OCI-LY1 (cell line): ENCODE results near the gene RPL36.

Experiments
- H2AFZ ChIP-seq: fragments of 200-600 bp; sonication (generic), shearing (Covaris generic); 2 replicates; pipeline ENCODE4 v1.6.0; 2014; ENCODE audit warnings: antibody characterized with exemption, mild to moderate bottlenecking, low read length
- H3F3A ChIP-seq: fragments of 200-600 bp; sonication (generic), shearing (Covaris generic); 2 replicates; pipeline ENCODE4 v1.6.0; 2014; ENCODE audit warnings: mild to moderate bottlenecking, antibody characterized with exemption, low read length, moderate library complexity; ENCODE audit not compliant: insufficient read depth
- H3K27ac ChIP-seq: fragments of 200-600 bp; sonication (generic); 2 replicates; pipeline ENCODE4 v1.5.1; 2014; ENCODE audit warnings: low read length, mixed run types, mild to moderate bottlenecking, low read depth; ENCODE audit not compliant: poor library complexity, severe bottlenecking
- H3K27me3 ChIP-seq: fragments of 200-600 bp; sonication (generic); 2 replicates; pipeline ENCODE4 v1.6.0; 2014; ENCODE audit warnings: antibody characterized with exemption, mild to moderate bottlenecking, low read length, moderate library complexity; ENCODE audit not compliant: insufficient read depth
- H3K36me3 ChIP-seq: fragments of 200-600 bp; sonication (generic); 2 replicates; pipeline ENCODE4 v1.6.1; 2014; ENCODE audit warnings: mild to moderate bottlenecking, antibody characterized with exemption, low read length, moderate library complexity, mixed read lengths; ENCODE audit not compliant: insufficient read depth
- H3K4me1 ChIP-seq: fragments of 200-600 bp; sonication (generic); 2 replicates; pipeline ENCODE4 v1.5.1; 2014; ENCODE audit warnings: mild to moderate bottlenecking, low read length, moderate library complexity; ENCODE audit not compliant: insufficient read depth, severe bottlenecking
- H3K4me2 ChIP-seq: fragments of 200-600 bp; sonication (generic), shearing (Covaris generic); 2 replicates; pipeline ENCODE4 v1.6.1; 2014; ENCODE audit warnings: low read length
- H3K4me3 ChIP-seq: fragments of 200-600 bp; sonication (generic); 2 replicates; pipeline ENCODE4 v1.5.1; 2014; ENCODE audit warnings: low read length, low read depth, mild to moderate bottlenecking, mixed read lengths; ENCODE audit not compliant: poor library complexity, severe bottlenecking
- H3K79me2 ChIP-seq: fragments of 200-600 bp; shearing (Covaris generic); 2 replicates; pipeline ENCODE4 v1.6.1; 2016; ENCODE audit warnings: mixed run types, low read length, mixed read lengths; ENCODE audit not compliant: insufficient read depth
- H3K9ac ChIP-seq: fragments of 200-600 bp; sonication (generic), shearing (Covaris generic); 2 replicates; pipeline ENCODE4 v1.6.1; 2014; ENCODE audit warnings: mild to moderate bottlenecking, low read length, mixed read lengths
- H3K9me2 ChIP-seq: fragments of 200-600 bp; sonication (generic), shearing (Covaris generic); 2 replicates; pipeline ENCODE4 v1.6.1; 2014; ENCODE audit warnings: low read depth, mild to moderate bottlenecking, low read length, mixed read lengths
- H3K9me3 ChIP-seq: fragments of 200-600 bp; shearing (Covaris generic); 2 replicates; pipeline ENCODE4 v1.6.1; 2014; ENCODE audit warnings: low read length, mixed read lengths
- H4K20me1 ChIP-seq: fragments of 200-600 bp; sonication (generic), shearing (Covaris generic); 2 replicates; pipeline ENCODE4 v1.6.0; 2016; ENCODE audit warnings: mild to moderate bottlenecking, low read length; ENCODE audit not compliant: insufficient read depth
- CTCF ChIP-seq: fragments of 200-600 bp; sonication (generic), shearing (Covaris generic); IDR thresholded peaks from 2 replicates; pipeline ENCODE4 v1.5.1; 2017; ENCODE audit warnings: mild to moderate bottlenecking, antibody characterized with exemption, low read length, moderate library complexity, mixed read lengths
- EZH2 ChIP-seq: fragments of 200-600 bp; sonication (generic), shearing (Covaris generic); IDR thresholded peaks from 2 replicates; pipeline ENCODE4 v1.8.0; 2017; ENCODE audit warnings: borderline replicate concordance, mixed run types, mild to moderate bottlenecking, antibody characterized with exemption, low read length, moderate library complexity, mixed read lengths

RPL36 gene

DNA sequence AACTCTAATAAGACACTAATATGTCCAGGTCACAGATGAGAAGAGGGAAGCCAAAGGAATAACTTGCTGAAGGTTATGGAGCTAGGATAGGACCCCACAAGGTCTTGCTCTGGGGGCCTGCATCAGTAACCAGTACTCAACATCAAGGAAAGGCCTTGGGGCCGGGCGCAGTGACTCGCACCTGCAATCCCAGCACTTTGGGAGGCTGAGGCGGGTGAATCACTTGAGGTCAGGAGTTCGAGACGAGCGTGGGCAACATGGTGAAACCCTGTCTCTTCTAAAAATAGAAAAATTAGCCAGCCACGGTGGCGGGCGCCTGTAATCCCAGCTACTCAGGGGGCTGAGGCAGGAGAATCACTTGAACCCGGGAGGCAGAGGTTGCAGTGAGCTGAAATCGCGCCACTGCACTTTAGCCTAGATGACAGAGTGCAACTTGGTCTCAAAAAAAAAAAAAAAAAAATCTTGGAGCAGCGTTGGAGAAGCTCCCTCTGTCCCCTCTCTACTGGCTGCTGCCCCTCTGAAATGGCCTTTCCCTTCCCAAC is 28.0 kb downstream of the RPL36 start:
- Histone ChIP-seq H3K9me3 (no peaks in the 10 kb centered on the region), H3K27me3 (no peaks in the 10 kb centered on the region), H3K79me2 (peaks cover 45% of the 10 kb centered on the region), H3K27ac (peak overlapping the region; percentile 42), H3K36me3 (peaks cover 32% of the 10 kb centered on the region), H3K4me2 (peak overlapping the region; percentile 93), H4K20me1 (no peaks in the 10 kb centered on the region; the same call in 1 of the 2 replicates), H3K9ac (peak overlapping the region; percentile 83), H3K4me1 (peaks cover 30% of the 10 kb centered on the region), H3K4me3 (peak overlapping the region; percentile 77), H2AFZ (no peak overlapping the region), H3K9me2 (no peaks in the 10 kb centered on the region), H3F3A (no peaks in the 10 kb centered on the region)
- TF ChIP-seq CTCF = no peak
- no peak for TF ChIP-seq EZH2

DNA sequence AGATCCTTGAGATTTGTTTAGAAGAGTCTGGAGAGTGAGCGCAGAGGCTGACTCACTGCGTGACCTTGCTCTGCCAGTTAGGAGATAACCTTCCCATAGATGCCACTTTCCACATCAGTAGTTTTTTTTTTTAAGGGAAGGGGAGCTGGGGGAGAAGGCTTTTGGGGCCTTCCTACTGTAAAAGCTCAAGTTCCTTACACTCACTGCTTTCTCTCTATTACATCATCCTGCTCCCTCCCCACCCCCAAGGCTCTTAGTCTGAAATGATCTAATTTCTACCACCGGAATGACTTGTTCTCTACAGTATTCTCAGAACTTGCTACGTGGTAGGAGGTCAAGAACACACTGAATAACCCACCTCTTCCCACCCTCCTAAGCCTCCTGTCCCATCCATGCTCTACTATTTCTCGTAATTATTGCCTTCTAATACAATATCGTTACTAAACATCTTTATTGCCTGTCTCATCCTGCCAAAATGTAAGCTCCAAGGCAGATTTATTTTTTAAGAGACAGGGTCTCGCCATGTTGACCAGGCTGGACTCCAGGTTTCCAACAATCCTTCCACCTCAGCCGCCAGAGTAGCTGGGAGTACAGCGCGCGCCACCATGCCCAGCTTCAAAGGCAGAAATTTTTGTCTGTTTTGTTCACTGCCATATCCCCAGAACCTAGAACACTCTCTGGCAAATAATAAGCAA is 28.6 kb downstream of the RPL36 start:
- no peaks in the 10 kb centered on the region for H3F3A ChIP-seq
- peak overlapping the region; percentile 90 for H3K27ac ChIP-seq
- H3K4me1 ChIP-seq = peaks cover 30% of the 10 kb centered on the region
- TF ChIP-seq EZH2 = no peak
- no peak for TF ChIP-seq CTCF
- H3K9me3 ChIP-seq = no peaks in the 10 kb centered on the region
- no peaks in the 10 kb centered on the region for H3K27me3 ChIP-seq
- peak overlapping the region; percentile 83 for H3K9ac ChIP-seq
- H3K4me3 ChIP-seq = peak overlapping the region; percentile 77
- peaks cover 26% of the 10 kb centered on the region for H3K36me3 ChIP-seq
- no peaks in the 10 kb centered on the region for H3K9me2 ChIP-seq
- peaks cover 45% of the 10 kb centered on the region for H3K79me2 ChIP-seq
- peak overlapping the region; percentile 93 for H3K4me2 ChIP-seq
- H2AFZ ChIP-seq = no peak overlapping the region
- no peaks in the 10 kb centered on the region; the same call in 1 of the 2 replicates for H4K20me1 ChIP-seq

DNA sequence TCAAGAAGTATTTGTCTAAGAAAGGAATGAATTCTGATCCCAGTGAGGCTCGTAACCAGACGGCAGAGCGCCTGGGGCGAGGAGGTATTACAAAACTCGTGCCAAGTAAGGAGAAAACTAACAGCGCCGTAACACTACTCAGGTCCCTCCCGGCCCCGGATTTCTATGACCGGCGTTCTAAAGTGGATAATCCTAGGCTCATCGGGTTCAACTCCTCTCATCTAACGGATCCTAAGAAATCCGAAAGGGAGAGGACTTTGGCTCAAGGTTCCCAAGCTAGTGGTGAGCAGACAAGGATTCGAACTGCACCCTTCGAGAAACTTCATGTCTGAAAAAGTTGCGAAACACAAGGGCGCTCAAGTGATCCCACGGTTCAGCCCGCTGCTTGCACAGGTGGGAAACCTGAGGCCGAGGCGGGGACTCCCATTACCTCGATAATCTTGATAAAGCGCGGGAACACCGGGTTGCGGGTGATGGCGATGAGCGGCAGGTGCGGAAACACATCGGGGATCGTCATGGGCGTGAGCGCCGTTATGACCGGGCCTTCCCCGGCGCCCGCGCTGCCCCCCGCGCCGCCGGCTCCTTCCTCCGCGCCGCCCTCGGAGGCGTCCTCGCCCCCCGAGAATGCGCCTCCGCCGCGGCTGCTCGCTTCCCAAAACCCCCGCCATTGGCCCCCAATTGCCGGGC is 29.3 kb downstream of the RPL36 start:
- Histone ChIP-seq H3K4me2 (peak overlapping the region; percentile 93), H3K4me1 (peaks cover 30% of the 10 kb centered on the region), H2AFZ (no peak overlapping the region), H3F3A (no peaks in the 10 kb centered on the region), H3K9me2 (no peaks in the 10 kb centered on the region), H3K27ac (peak overlapping the region; percentile 90), H3K79me2 (peaks cover 45% of the 10 kb centered on the region), H3K9ac (peak overlapping the region; percentile 83), H3K9me3 (no peaks in the 10 kb centered on the region), H3K4me3 (peak overlapping the region; percentile 77), H3K27me3 (no peaks in the 10 kb centered on the region), H3K36me3 (peaks cover 21% of the 10 kb centered on the region), H4K20me1 (no peaks in the 10 kb centered on the region; the same call in 1 of the 2 replicates)
- TF ChIP-seq EZH2 = no peak
- no peak for TF ChIP-seq CTCF
